ENCODE measurements around the gene B4GAT1.

DNA sequence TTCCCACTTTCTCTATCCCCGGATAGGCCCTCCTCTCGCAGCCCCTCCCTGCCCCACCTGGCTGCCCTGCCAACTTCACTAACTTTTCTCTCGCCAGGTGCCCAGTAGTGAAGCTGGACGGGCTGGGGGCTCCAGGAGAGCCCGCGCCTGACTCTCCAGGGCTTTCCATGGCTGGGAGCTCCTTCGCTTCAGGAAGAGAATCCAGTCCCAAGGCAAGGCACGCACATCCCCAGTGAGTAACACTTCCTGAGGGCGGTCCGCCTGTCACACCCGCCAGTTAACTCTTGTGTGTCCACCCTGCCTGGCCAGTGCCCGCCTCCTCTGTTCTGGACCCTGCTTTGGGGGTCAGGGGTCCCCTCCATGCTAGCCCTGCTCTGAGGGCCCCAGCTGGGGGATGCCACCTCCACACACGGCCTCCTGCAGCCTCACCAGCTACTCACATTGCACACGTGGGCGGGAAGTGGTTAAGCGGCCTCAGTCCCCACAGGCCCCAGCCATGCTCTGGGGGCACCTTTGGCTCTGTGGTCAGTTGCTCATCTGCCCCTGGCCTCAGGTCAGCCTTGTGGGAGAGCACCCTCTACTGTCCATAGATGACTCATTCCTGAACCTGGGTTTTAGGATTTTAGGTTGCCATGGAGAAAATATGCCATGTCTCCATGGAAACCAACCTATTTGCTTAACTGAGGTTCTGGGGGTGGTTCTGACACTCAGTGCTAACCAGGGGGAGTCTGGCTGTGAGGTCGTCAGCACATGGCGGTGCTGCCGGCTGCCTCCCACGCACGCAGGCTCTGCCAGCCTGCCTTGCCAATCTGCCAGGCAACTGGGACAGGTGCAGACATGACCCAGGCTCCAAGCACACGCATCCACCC is 11.0 kb downstream of the B4GAT1 start, which contains the start of gene RIN1:
- TF ChIP-seq POLR2A (IDR thresholded peaks at IDR 0.05; ENCODE audit: low read depth, low read length) (peak; percentile 38; the same call in 1 of the 2 replicates), POLR2AphosphoS5 (IDR thresholded peaks at IDR 0.05; ENCODE audit: low read depth, low read length) (peak; percentile 64), TAF1 (IDR thresholded peaks at IDR 0.05; ENCODE audit: borderline replicate concordance, low read depth, low read length) (no peak)

All from GM12892 (cell line).